ENCODE measurements around the gene ZNF329.

Gene ZNF329

DNA sequence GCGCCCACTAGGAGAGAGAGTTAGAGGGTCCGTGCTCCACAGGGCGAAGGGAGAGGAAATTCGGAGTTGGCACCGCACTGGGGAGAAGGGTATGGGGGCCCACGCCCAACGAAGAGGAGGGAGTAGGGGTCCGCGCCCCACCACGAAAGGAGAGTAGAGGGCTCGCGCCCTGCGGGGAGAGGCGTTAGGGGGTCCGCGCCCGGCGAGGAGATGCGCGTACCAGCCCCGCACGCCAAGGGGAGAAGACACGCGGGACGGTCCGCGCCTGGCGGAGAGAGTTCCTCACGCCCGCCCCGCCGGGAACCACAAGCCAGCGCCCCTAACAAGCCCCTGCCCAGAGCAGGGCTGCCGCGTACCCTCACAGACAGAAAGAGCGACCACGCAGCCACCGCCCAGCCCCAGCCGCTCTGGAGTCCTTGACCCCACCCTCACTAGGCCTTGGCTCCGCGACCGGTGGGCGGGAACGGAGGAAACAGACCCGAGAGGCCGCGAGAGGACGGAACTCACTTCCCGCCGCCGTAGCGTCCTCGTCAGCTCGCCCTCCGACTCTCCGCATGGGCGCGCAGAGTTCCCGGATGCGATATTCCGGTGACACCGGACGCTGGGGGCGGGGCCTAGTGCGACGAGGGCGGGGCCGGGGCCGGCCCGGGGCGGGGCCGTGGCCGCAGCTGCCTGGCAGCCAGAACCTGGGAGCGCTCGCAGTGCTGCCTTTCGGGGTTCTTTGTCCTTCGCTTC lies 32.6 kb downstream of the ZNF329 start:
- DNase-seq: no peak

DNA sequence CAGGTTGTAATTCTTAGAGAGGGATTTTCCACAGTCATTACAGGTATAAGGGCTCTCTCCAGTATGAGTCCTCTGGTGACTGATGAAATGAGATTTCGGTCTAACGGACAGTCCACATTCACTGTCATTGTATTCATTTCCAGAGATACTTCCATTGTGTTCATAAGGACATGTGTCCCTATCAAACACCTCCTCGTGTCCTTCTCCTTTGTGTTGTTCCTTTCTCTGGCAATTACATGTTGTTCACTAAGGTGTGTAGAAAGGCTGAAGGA lies 42.1 kb downstream of the ZNF329 start:
- DNase-seq: no peak

DNA sequence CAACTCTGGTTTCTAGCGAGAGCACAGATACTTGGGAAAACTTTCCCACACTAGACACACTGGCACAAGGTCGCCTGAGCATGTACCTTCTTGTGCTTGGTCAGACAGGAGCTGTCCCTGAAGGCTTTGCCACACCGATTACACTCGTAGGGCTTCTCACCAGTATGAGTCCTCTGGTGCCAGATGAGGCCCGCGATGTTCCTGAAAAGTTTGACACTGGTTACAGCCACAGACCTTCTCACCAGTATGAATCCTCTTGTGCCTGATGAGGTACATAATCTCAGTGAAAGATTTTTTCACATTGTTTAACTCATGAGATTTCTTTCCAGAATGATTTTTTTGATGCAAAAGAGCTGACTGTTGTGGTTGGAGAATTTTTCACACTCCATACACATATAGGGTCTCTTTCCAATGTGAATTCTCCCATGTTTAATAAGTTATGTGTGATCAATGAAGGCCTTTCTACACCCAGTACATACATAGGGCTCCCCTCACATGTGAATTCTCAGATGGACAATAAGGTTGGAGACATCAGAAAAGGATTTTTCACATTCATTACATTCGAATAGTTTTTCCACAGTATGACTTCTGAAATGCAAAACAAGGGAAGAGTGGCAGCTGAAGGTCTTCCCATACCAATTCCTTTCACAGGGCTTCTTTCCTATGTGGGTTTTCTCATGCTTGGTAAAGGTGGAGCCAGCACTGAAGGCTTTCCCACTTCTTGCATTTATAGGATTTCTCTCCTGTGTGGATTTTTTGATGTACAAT lies 42.6 kb downstream of the ZNF329 start:
- DNase-seq: no peak

DNA sequence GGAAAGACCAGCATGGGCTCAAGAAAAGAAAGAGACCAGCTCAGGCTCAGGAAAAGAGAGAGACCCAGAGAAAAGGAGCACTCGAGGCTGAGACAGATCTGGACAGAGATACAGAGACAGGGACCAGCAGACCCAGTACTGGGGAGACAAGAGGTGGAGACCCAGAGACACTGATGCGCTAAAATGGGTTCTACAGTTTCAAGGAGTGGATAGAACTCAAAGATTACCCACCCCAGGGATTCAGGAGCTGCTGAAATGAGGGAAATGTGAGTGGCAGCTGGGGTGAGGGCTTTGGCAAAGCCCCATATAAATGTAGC lies 51.9 kb downstream of the ZNF329 start:
- no peak for DNase-seq

DNA sequence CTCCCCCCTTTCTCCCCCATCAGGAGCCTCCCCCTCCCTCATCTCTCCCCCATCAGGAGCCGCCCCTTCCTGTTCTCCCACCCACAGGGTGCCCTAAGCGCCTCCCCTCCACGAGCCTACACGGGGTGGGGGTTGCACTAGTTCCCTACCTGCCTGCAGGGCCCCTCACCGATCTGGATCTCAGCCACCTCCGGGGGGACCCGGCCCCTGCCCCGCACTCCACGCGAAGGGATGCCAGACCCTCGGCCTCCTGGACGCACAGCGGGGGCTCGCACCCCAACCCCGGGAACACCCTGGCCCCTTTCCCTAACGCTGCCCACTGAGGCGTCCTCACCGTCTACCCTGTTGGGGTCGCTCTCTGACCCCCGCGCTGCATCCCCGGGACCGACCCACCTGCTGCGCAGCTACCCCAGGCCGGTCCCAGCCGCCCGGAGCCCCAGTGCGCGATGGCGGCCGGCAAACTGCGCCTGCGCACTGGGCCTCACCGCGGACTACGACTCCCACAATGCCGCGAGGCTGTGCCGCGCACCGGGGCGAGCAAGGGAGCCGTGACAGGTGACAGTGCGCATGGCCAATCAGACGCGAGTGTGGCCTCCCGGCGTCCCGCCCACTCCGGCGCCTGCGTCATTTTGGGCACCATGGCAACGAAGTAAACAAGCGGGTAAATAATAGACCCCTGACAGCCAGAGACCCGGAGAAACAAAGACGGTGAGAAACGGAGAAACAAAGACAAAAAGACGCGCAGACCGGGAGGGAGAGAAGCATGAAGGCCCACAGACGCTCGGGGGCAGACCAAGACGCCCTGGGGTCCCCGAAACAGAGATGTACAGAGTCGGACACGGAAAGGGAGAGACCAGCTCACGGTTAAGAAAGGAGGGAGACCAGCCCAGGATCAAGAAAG lies 52.6 kb downstream of the ZNF329 start, which contains the start of gene ZSCAN18:
TSS of gene ZSCAN18 (minus strand) at position 451 of the 901 bp plus-strand sequence. CDS start 7,964 bp downstream, outside the sequence.
- peak; percentile 100 for DNase-seq

DNA sequence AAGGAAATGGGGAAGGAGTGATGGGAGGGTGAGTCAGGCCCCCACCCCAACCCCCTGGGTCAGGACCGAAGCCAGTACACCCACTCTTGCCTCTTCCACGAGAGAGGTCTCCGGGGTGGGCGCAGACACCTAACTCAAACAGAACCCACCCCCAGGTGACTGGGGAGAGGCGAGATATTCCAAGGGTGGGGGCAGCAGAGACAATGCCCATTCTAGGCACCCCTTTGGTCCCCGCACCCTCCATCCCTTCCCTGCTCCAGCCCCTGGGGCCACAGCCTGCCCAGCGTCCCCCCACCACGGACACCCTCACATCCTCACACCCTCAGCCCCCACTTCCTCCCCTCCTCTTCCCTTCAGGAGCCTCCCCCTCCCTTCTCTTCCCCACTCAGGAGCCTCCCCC lies 53.2 kb downstream of the ZNF329 start:
- no peak for DNase-seq

DNA sequence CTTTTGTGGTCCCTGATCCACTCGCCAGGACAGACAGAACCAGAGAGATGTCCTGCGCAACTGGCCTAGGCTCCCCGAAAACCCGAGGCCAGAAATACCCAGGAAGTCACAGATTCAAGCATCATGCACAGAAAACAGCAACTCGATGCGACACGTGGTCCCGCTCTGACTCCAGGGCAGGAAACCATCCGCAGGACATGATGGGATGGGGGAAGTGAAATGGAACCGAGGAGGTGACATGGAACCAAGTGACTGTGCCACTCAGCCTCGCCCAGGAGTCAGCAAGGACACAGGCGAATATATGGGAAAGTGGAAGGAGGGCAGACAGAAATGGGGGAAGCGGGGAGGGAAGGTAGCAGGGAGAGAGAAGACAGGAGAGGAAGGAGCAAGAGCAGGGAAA lies 53.7 kb downstream of the ZNF329 start:
- no peak for DNase-seq

DNA sequence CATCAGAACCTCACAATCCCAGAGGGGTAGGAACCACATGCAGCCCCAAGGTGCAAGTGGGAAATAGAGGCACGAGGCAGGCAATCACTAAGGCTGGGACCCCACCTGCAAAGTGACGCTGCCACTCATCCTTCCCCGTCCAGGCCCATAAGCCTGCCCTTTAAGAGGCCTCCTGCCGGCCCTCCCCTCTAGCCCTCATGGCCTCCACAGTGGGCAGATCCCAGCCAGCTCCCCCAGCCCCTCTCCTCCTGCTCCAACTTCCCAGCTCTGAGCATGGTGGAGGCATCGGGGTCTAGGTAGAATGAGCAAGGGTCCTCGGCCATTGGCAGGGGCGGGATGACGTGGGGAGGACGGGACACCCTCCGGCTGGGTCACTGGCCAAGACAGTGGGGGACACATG lies 55.3 kb downstream of the ZNF329 start:
- no peak for DNase-seq

DNA sequence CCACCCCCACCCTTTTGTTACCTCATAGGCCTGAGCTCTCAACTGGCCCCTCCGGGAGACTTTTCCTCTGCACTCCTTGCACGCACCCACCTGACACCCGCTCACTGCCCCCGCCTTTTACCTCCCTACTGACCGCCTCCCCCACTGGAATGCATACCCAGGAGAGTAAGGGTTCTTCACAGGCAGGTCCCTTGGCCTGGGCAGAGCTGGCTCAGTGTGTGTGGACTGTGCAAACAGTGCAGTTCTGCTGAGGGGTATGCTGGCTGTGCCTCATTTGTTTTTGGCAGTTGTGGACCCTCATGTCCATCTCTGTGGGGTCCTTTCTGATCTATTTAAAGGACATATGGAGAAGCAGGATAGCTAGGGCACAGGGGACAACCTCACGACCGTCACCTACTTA lies 57.5 kb downstream of the ZNF329 start:
- no peak for DNase-seq

DNA sequence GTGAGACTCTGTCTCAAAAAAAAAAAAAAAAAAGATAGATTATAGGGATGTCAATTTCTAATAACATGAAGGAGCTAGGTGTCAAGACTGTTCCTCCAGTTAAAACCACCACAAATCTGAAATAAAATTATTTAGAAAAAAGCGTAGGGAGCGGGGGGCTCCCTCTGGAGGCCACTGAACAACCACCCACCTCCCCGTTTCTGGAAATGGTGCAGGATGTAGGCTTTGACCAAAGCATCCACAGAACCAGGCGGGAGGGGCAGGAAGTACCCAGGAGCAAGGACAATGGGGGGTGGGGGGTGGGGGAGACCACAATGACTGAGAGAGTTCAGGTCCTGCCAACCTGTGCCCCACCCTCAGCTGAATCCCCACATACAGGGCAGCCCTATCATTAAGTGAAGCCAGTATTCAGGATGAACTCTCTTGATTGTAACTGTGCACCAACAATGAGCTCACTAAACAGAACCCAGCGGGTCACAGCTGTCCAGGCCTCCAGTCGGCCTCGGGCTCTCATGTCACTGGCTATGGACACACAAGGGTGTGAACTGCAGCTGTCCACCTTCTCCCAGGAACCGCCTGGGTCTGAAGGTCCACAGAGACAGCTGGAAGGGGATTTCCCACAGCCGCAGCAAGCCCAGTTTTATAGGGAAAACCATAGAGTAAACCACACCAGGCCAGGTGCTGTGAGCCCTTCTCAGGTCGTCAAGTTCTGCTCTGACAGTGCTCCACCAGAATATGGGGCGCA lies 59.2 kb downstream of the ZNF329 start:
- DNase-seq: no peak

DNA sequence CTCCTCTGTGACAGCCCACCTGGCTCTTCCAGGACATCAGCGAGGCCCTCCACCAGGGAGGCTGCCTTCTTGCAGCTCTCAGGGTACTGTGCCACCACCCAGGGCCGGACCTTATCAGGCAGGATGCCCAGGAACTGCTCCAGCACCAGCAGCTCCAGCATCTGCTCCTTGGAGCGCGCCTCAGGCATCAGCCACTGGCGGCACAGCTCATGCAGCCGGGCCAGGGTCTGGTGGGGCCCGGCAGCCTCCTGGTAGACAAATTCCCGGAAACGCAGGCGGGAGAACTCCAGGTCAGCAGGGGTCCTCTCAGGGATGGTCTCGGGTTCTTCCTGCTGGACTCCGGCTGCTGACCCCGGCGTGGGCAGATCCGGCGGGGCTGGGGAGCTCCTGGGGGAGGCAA lies 60.7 kb downstream of the ZNF329 start:
- DNase-seq: no peak

DNA sequence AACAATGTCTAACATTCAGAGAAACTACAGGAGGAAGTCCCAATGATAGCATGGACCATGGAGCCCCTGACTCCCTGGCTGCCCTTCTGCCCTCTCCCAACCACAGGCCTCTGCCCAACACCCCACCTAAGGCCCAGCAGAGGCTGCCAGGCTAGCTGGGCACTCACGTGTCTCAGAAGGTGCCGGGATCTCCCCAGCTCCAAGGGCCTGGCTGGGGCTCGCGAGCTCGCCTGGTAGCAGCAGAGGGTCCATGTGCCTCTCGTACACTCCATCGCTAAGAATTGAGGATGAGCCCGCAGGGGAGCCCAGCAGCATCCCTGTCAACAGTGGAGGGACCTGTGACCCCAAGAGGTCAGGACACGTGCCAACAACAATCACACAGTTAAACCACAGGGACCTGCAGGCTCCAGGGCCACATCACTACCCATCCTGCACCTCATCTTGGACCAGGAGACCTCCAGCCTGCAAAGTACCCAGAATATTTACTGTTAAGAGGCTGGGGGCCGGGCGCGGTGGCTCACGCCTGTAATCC lies 62.0 kb downstream of the ZNF329 start:
- no peak for DNase-seq

DNA sequence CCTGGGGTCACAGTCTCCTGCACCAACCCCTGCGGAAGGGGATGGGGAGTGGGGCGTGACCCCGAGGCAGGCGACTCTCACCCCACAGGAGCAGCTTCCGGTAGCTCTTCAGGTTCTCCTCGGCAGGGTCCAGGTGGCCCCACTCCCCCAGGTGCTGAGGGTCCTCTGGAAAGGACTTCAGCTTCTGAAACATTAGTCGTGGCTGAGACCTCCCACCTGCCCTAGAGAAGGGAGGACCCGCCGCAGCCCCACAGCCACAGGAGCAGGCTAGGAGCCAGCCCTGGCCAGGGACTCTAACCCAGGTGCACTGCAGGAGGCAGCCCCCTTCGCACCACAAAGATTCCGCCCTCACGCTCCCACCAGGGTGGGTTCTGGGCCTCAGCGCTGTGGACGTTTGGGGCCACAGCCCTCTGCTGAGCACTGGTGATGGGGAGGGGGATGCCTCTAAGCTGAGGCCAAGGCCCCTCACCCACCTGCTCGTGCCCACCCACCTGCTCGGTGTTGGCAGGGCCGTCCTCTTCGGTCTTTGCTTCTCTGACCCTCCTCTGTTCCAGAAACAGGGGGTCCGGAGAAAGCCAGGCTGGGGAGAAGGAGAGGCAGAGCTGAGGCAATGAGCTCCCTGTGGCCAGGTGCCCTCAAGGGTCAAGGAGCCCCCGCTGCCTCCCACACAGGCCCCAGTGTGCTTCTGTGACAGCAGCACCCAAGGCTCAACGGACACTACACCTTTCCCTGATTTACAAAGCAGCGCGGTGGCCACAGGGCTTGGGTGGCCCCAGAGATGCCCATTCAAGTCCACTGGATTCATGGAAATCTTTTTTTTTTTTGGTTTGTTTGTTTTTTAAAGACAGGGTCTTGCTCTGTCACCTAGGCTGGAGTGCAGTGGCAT lies 63.5 kb downstream of the ZNF329 start:
- DNase-seq: no peak

DNA sequence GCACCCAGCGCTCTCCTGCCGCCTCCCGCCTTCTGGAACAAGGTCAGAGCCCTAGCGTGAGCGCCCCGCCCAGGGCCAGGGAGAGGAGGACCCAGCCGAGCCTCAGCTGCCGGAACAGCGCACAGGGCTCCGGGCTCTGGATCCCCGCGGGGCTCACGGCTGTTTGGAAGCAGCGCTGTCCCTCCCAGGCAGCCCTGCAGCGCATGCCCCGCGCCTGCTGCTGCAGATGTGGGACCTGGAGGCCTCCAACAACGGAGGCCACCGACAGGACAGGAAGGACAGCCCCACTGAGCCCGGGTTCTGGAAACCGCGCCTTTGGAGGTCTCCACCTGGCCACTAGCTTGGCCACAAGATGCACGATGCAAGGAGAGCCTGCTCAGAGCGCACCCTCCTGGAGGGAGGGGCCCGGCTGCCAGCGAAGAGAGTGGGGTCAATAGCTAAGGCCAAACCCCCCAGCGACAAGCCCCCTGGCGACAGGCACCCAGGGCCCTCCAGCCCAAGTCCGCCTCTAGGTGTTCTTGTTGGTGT lies 65.2 kb downstream of the ZNF329 start:
- DNase-seq: no peak

DNA sequence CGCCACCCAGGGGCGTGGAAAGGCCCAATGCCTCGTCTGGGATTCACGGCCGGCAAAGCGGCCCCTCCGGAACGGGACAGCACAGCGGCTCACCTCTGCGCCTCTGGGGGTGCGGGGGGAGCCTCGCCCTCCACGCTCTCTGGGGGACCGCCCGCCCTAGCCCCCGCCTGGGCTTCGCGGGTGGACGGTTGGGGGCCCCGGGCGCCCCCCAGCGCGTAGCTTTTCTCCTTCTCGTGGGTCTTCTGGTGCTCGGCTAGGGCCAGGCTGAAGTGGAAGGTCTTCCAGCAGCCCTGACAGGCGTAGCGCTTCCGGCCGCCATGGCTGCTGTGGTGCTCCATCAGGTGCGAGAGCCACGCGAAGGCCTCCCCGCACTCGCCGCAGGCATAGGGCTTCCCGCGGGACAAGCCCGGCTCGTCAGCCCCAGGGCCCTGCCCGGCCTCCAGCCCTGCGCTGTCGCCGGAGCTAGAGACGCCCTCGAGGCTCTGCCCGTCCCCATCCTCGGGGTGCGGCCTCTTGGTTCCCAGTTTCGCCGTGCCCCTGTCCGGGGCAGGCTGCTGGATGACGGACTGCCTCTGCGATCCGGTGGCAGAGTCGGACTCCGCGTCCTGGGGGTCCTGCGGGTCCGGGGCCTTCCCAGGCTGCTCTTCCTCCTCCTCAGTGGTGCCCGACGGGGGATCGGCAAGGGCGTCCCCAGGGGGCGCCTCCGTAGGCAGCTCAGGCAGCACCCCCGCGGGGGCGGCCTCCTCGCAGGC lies 65.8 kb downstream of the ZNF329 start:
- no peak for DNase-seq

DNA sequence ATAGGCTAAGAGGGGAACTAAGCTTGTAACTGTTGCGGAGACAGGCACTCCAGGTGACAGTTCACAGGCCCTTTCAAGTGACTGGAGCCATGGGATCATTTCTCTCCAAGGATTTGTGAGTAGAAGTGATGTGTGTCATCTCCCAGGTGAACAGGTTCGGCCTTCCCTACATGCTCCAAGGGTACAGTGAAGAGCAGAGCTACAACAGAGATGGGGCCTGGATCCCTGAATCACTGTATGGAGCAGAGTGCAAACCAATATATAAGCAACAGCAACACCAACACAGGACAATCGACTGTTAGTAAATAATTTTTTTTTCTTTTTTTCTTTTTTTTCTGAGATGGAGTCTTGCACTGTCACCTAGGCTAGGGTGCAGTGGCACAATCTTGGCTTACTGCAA lies 67.6 kb downstream of the ZNF329 start:
- DNase-seq: no peak

DNA sequence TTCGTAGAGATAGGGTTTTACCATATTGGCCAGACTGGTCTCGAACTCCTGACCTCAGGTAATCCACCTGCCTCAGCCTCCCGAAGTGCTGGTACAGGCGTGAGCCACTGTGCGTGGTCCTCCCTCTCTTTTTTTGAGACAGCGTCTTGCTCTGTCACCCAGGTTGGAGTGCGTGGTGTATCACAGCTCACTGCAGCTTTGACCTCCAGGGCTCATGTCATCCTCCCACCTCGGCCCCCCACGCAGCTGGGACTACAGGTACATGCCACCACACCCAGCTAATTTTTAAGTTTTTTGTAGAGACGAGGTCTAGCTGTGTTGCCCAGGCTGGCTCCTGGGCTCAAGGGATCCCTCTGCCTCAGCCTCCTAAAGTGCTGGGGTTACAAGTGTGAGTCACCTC lies 70.8 kb downstream of the ZNF329 start:
- no peak for DNase-seq
